Stimulated activated CD8-positive, alpha-beta memory T cell treated with anti-CD3 and anti-CD28 coated beads, Interleukin-15, amount 100 ng/mL, for 1 hour (primary cell): ENCODE measurements around the gene TRIM66.

ENCODE experiments used
- DNase-seq: peaks from one replicate; pipeline ENCODE4 v3.0.0-alpha.2; 2020; ENCODE audit warnings: low read depth

TRIM66 gene

GRCh38 chr11:8713760-8714454 is 31.4 kb upstream of the TRIM66 start:
- DNase-seq: no peak

GRCh38 chr11:8712506-8712905 is 30.0 kb upstream of the TRIM66 start:
- no peak for DNase-seq

- no peak for DNase-seq
Observed at GRCh38 chr11:8711895-8712442, 29.5 kb upstream of the TRIM66 start.

- DNase-seq: no peak
Observed at GRCh38 chr11:8709777-8710176, 27.3 kb upstream of the TRIM66 start.

GRCh38 chr11:8709002-8709672 is 26.7 kb upstream of the TRIM66 start:
- DNase-seq: no peak

GRCh38 chr11:8707541-8708191 is 25.2 kb upstream of the TRIM66 start:
- DNase-seq: no peak

GRCh38 chr11:8706673-8707432 is 24.4 kb upstream of the TRIM66 start:
- DNase-seq: no peak

GRCh38 chr11:8705146-8705545 is 22.7 kb upstream of the TRIM66 start:
- DNase-seq: no peak

- DNase-seq: no peak
Observed at GRCh38 chr11:8704136-8704535, 21.7 kb upstream of the TRIM66 start.

GRCh38 chr11:8702598-8702915 is 20.1 kb upstream of the TRIM66 start:
- DNase-seq: no peak

GRCh38 chr11:8701891-8702597 is 19.6 kb upstream of the TRIM66 start:
- no peak for DNase-seq

- DNase-seq: no peak
Observed at GRCh38 chr11:8699903-8700302, 17.4 kb upstream of the TRIM66 start.

GRCh38 chr11:8698917-8699441 is 16.5 kb upstream of the TRIM66 start:
- no peak for DNase-seq

- no peak for DNase-seq
Observed at GRCh38 chr11:8698379-8698851, 15.9 kb upstream of the TRIM66 start.

- DNase-seq: no peak
Observed at GRCh38 chr11:8697054-8697453, 14.6 kb upstream of the TRIM66 start.

- DNase-seq: no peak
Observed at GRCh38 chr11:8694137-8694536, 11.7 kb upstream of the TRIM66 start.

- no peak for DNase-seq
Observed at GRCh38 chr11:8693555-8693954, 11.1 kb upstream of the TRIM66 start.

- DNase-seq: no peak
Observed at GRCh38 chr11:8693010-8693551, 10.6 kb upstream of the TRIM66 start.

GRCh38 chr11:8692417-8692816 is 10.0 kb upstream of the TRIM66 start:
- DNase-seq: no peak

- no peak for DNase-seq
Observed at GRCh38 chr11:8691601-8692000, 9.1 kb upstream of the TRIM66 start.
